ENCODE measurements around the gene NPW.
"Not testable (repeated sequence)": the region's sequence is repeated elsewhere in the genome, so short reads cannot be mapped to it uniquely, and the experiment has no call there.

Gene NPW

GRCh38 chr16:2023092-2024031 is 3.8 kb downstream of the NPW start:
- DNase-seq: no peak

GRCh38 chr16:2024032-2024420 is 4.4 kb downstream of the NPW start:
- no peak for DNase-seq

DNA sequence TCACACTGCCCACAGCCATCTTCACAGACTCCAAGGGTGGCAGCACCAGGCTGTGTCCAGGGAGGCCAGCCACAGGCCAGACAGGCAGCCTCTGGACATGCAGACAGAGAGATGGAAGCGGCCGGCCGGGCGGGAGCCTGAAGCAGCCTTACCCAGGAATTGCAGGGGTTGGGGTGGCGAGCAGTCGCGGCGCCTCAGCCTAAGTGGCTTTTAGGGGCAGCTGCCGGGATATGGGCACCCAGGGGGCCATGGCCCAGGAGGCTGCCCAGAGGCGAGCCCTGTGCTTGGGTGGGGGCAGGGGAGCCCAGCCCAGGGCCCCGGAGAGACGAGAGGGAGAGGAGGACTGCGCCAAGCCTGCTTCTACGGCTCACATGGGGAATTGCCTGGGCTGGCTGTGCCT is 5.7 kb downstream of the NPW start:
- DNase-seq: no peak

- no peak for DNase-seq
Measured at GRCh38 chr16:2025878-2026460, 6.4 kb downstream of the NPW start.

DNA sequence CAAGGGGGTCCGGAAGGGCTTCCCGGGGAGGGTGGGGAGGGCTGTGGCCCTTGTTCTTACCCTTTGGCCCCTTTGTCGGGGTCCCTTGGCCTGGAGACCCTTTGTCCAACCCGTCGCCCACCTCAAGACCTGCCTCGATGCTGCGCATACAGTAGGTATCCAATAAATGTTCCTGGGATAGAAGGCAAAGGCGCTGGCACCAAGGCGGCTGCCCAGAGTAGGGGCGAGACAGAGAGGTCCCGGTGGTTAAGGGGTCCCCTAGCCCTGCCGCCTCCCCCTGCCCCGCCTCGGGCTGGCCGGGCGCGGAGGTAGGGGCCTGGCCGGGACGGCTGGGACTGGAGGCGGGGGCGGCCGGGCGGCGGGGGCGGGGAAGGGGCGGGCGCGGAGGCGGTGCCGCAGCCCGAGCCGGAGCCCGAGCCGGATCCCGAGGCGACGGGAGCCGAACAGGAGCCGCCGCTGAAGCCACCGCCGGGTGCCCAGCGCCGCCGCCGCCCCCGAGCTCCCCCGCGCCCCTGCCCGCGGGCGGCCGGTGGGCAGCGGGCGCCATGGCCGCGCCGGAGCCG is 7.0 kb downstream of the NPW start, which contains the start of gene NHERF2:
Gene NHERF2, plus strand, starts transcription at position 442 of the 563 bp plus-strand sequence. Its CDS starts 104 bp downstream, at position 546.
- DNase-seq: no peak

DNA sequence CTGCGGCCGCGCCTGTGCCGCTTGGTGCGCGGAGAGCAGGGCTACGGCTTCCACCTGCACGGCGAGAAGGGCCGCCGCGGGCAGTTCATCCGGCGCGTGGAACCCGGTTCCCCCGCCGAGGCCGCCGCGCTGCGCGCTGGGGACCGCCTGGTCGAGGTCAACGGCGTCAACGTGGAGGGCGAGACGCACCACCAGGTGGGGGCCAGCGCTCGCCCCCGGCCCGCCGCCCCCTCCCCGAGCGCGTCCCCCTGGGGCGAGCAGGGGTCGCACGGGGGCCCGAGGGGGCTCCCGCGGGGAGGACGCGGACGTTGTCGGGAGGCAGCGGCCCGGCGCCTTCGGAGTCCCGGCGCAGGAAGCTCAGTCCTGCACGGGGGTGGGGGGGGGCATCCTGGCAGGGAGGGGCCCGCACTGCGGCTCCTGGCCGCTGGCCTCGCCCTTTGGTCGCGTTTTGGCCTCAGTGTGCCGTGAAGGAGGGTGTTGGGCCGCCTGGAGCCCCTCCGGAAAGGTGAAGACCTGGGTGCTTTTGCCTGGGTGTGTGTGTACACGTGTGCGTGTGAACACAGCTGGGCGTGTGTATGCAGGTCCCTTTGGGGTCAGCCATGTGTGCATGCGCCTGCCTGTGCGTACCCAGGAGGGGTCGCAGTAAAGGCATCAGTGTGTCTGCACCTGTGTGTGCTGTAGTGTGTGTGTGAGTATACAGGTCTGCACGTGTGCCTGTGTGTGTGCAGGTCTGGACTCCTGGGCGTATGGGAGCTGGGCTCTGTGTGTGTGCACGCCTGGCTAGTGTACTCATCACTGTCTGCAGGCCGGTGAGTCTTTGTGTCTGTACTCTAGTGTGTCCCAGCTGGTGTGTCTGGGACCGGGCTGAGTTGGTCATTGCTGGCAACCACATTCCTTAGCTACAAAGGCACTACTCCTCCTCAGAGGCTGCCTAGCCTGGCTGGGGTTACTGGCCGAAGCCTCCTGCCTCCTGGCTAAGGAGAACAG is 7.7 kb downstream of the NPW start:
- no peak for DNase-seq

- DNase-seq: no peak
Measured at GRCh38 chr16:2028146-2028545, 8.6 kb downstream of the NPW start.

DNA sequence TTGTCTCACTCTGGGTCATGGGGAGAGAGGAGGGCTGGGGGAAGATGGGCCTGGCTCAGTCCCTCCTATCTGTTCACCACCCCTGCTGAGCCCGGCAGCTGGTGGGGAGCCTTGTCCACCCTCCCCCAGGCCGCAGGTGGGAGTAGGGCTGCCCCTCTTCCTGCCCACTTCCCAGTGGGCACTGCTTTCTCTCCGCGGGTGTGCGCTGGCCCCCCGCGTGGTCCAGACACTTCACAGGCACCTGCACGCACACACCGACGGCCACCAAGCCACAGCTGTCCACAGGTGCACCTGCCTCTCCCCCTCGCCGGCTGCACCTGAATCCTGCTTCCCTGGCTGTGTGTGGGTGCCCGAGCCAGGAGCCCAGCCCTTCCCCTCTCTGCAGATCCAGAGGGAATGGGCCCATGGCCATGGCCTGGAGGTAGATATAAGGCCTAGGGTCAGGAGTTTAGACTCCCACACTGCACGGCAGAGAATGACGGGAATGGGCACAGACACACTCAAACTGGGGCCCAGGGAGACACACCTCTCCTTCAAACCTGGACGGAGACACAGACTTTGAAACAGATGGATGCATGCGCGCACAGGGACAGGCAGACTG is 9.1 kb downstream of the NPW start:
- DNase-seq: no peak

GRCh38 chr16:2029350-2029749 is 9.8 kb downstream of the NPW start:
- no peak for DNase-seq

DNA sequence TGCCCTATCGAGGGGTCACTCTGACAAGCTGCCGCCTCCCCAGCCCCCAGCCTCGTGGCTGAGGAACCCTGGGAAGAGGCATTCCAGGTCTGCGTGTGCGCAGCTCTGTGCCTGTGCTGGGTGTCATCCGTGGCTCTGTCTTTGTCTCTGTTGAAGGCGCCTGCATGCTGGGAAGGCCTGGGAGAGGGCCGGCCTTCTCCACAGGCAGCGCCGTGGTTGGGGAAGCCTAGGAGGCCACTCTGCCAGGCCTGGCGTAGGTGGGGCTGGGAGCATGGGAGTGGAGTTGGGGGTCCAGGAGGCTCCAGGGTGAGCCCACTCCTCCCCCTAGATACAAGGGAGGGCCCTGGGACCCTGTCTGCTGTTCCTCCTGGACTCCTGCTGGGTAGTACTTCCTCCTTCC is 10.5 kb downstream of the NPW start:
- DNase-seq: no peak

GRCh38 chr16:2031081-2031577 is 11.5 kb downstream of the NPW start:
- no peak for DNase-seq

DNA sequence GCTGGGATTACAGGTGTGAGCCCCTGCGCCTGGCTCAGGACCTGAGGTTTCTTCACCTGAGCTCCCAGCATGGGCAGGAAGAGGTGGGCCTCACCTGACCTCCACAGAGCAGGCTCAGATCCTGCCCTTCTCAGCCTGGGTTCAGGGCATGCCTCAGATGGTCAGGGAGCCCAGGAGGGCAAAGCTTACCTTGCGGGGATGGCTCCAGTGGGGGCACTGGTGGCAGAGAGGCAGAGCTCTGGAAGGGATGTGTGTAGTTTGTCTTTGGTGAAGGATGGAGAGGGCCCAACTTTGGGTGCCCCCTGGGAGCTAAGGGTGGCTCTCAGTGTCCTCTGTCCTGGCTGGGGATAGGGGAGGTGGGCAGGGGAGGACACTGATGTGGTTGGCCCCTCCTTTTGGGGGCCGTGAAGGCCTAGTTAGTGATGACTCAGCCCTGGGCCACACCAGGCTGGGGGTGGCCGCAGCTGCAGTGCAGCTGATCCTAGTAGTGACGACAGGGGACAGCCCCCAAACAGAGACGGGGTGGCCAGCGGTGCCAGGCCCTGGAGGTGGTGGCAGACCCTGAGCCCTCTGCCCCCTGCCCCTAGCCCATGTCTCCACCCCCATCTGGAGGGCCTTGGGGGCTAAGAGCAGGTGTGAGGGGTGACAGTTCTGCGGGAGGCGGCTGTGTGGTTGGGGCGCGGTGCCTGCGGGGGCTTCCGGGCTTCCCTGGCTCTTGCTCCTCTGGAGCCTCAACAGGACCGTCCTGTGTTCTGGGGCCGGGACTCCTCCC is 12.9 kb downstream of the NPW start:
- DNase-seq: no peak

DNA sequence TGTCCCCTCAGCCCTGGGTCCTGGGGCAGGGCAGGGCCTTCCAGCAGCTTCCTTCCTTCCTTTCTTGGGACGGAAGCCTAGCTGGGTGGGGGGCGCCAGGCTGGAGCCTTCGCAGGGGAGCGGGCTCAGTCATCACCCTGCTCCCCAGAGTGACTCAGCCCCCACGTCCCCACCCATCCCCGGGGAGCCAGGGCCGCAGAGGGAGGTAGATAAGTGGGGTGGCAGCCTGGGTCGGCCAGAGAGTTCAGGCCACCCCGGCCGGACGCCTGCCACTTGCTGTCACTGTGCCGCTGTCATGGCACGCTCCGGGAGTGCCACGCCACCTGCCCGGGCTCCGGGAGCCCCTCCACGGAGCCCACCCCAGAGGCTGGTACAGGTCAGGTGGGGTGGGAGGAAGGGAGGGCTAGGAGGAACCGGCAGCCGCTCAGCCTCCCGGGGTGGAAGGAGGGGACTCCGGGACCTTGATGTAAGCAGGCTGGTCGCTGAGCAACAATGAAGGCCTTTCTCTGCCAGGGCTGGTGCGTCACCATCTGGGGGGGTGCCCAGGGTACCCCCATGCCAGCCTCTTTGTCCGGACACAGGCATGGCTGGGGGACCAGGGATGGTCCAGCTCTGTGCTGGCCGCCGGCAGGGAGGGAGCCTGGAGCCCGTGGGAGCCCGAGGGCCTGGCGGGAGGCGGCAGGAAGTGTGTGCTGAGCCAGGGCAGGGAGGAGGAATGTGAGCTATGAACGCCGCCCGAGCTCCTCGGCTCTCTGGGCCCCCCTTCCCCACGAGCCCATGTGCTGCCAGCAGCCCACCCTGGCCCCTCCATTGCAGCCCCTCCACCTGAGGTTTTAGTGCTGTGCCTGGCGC is 13.7 kb downstream of the NPW start:
- no peak for DNase-seq

DNA sequence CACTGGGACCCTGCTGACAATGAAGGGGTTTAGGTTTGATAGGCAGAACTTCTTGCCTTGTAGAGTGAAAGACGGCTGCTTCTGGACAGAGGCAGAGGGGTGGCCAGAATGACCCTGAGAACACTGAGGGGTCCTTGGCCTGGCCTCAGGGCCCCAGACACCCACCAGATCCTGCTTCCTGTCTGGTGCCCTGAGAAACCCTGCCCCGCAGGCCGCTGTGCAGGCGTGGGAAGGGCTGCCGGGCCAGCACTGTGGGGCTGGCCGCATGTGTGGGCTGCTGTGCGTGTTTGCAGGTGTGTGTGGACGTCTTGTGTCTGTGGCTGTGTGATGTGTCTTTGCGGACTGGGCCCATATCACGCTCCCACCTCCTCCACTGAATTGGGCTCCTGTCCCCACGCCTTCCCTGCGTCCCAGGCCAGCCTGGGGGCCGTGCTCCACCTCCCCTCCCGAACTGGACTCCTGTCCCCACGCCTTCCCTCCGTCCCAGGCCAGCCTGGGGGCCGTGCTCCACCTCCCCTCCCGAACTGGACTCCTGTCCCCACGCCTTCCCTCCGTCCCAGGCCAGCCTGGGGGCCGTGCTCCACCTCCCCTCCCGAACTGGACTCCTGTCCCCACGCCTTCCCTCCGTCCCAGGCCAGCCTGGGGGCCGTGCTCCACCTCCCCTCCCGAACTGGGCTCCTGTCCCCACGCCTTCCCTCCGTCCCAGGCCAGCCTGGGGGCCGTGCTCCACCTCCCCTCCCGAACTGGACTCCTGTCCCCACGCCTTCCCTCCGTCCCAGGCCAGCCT is 14.5 kb downstream of the NPW start:
- DNase-seq: not testable (repeated sequence)

GRCh38 chr16:2034696-2035430 is 15.3 kb downstream of the NPW start:
- no peak for DNase-seq

DNA sequence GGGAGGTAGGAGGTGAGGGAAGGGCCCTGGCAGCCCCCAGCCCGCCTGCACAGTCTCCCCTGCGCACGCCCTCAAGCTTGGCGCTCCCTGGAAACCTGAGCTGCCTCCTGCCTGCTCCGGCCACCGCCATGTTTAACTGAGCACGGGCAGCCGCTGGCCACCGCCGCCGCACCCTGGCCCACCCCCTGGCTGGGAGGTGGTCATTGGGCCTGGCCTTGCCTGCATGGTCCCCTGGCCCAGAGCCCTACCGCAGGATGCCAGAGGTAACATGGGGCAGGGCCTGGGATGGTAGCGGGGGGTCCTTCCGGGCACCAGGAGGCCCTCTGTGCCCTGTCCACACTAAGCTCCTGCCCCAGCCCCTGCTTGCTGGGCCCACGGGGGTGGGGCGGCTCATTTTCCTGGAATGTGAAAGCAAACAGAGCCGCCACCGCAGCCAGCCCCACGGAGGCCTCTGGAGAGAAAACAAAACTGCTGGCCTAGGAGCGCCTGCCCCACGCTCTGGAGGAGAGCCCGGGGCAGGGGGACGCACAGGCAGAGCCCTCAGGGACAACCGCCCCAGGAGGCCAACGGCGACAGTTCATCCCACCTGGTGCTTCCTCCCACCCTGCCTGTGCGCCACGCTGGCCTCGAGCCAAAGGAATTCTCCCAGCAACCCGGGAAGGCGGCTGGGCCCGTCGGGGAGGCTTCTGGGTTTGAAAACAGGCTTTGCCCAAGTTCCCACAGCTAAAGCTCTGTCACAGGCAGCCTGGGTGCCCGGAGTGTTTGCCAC is 16.0 kb downstream of the NPW start:
- no peak for DNase-seq

GRCh38 chr16:2036200-2036966 is 16.8 kb downstream of the NPW start:
- no peak for DNase-seq
